MG63 (cell line): ENCODE data around the gene WWOX. TPM values are rescaled to one million over a fixed set of nuclear protein-coding genes. Genes with fewer than 3 reads are reported as not detected.

ENCODE experiments used
- DNase-seq: peaks from one replicate; pipeline ENCODE4 v3.0.0-alpha.2; 2020
- H3K27me3 ChIP-seq: fragments of 250-450 bp; sonication (Bioruptor Pico); 2 replicates; pipeline ENCODE4 v1.5.1; 2020; ENCODE audit warnings: mild to moderate bottlenecking, moderate library complexity
- H3K36me3 ChIP-seq: fragments of 250-450 bp; sonication (Bioruptor Pico); 2 replicates; pipeline ENCODE4 v1.5.1; 2020; ENCODE audit warnings: mild to moderate bottlenecking, moderate library complexity
- H3K4me3 ChIP-seq: fragments of 250-450 bp; sonication (Bioruptor Pico); 2 replicates; pipeline ENCODE4 v1.5.1; 2020; ENCODE audit warnings: mild to moderate bottlenecking, moderate library complexity
- H3K9me3 ChIP-seq: fragments of 250-450 bp; sonication (Bioruptor Pico); 2 replicates; pipeline ENCODE4 v1.5.1; 2020; ENCODE audit warnings: mild to moderate bottlenecking, moderate library complexity
- total RNA-seq: library from RNA; depleted of rRNA; stranded (reverse); fragments of >200 nt; shearing (Covaris generic); gene quantifications from 2 replicates; pipeline ENCODE4 v1.2.3, GENCODE V29; 2014; ENCODE audit warnings: low replicate concordance

Gene WWOX
- total RNA-seq, 1 experiment from 2014 or later, result 11.4 TPM

GRCh38 chr16:79089735-79090284 lies 990.4 kb downstream of the WWOX start:
- Histone ChIP-seq H3K4me3 (no peak overlapping the region), H3K9me3 (no peaks in the 10 kb centered on the region), H3K27me3 (no peaks in the 10 kb centered on the region), H3K36me3 (no peaks in the 10 kb centered on the region)
- DNase-seq, result no peak

GRCh38 chr16:79090966-79091365 lies 991.5 kb downstream of the WWOX start:
- no peaks in the 10 kb centered on the region for H3K9me3 ChIP-seq

GRCh38 chr16:79092846-79093245 lies 993.4 kb downstream of the WWOX start:
- no peaks in the 10 kb centered on the region for H3K9me3 ChIP-seq

More at GRCh38 chr16:79090966-79091365, 991.5 kb downstream of the WWOX start:
- DNase-seq, result no peak
- Histone ChIP-seq H3K4me3 (no peak overlapping the region), H3K27me3 (no peaks in the 10 kb centered on the region), H3K36me3 (no peaks in the 10 kb centered on the region)

GRCh38 chr16:79093554-79093967 lies 994.1 kb downstream of the WWOX start:
- no peak for DNase-seq
- Histone ChIP-seq H3K4me3 (no peak overlapping the region), H3K36me3 (no peaks in the 10 kb centered on the region), H3K9me3 (no peaks in the 10 kb centered on the region), H3K27me3 (no peaks in the 10 kb centered on the region)

More at GRCh38 chr16:79092846-79093245, 993.4 kb downstream of the WWOX start:
- DNase-seq, result no peak
- Histone ChIP-seq H3K27me3 (no peaks in the 10 kb centered on the region), H3K36me3 (no peaks in the 10 kb centered on the region), H3K4me3 (no peak overlapping the region)

GRCh38 chr16:79096246-79096645 lies 996.8 kb downstream of the WWOX start:
- Histone ChIP-seq H3K27me3 (no peaks in the 10 kb centered on the region), H3K9me3 (no peaks in the 10 kb centered on the region), H3K4me3 (no peak overlapping the region), H3K36me3 (no peaks in the 10 kb centered on the region)
- no peak for DNase-seq

- no peak overlapping the region for H3K4me3 ChIP-seq
- no peaks in the 10 kb centered on the region for H3K9me3 ChIP-seq
Observed at GRCh38 chr16:79097166-79097565, 997.7 kb downstream of the WWOX start.

GRCh38 chr16:79097771-79098170 lies 998.3 kb downstream of the WWOX start:
- Histone ChIP-seq H3K36me3 (no peaks in the 10 kb centered on the region), H3K4me3 (no peak overlapping the region), H3K9me3 (no peaks in the 10 kb centered on the region), H3K27me3 (no peaks in the 10 kb centered on the region)
- no peak for DNase-seq

More at GRCh38 chr16:79097166-79097565, 997.7 kb downstream of the WWOX start:
- Histone ChIP-seq H3K27me3 (no peaks in the 10 kb centered on the region), H3K36me3 (no peaks in the 10 kb centered on the region)
- DNase-seq, result no peak

GRCh38 chr16:79098907-79099306 lies 999.5 kb downstream of the WWOX start:
- no peaks in the 10 kb centered on the region for H3K9me3 ChIP-seq
- DNase-seq, result no peak
- no peaks in the 10 kb centered on the region for H3K27me3 ChIP-seq
- no peak overlapping the region for H3K4me3 ChIP-seq
- no peaks in the 10 kb centered on the region for H3K36me3 ChIP-seq

GRCh38 chr16:79099716-79100115 lies 1000.3 kb downstream of the WWOX start:
- Histone ChIP-seq H3K27me3 (no peaks in the 10 kb centered on the region), H3K9me3 (no peaks in the 10 kb centered on the region), H3K36me3 (no peaks in the 10 kb centered on the region), H3K4me3 (no peak overlapping the region)
- DNase-seq, result no peak

- H3K9me3 ChIP-seq, result no peaks in the 10 kb centered on the region
- H3K4me3 ChIP-seq, result no peak overlapping the region
- no peaks in the 10 kb centered on the region for H3K36me3 ChIP-seq
- DNase-seq, result no peak
- H3K27me3 ChIP-seq, result no peaks in the 10 kb centered on the region
Observed at GRCh38 chr16:79100447-79100846, 1001.0 kb downstream of the WWOX start.

- Histone ChIP-seq H3K36me3 (no peaks in the 10 kb centered on the region), H3K9me3 (no peaks in the 10 kb centered on the region), H3K27me3 (no peaks in the 10 kb centered on the region), H3K4me3 (no peak overlapping the region)
- DNase-seq, result no peak
Observed at GRCh38 chr16:79101491-79101890, 1002.0 kb downstream of the WWOX start.

GRCh38 chr16:79104567-79104966 lies 1005.1 kb downstream of the WWOX start:
- Histone ChIP-seq H3K4me3 (no peak overlapping the region), H3K27me3 (no peaks in the 10 kb centered on the region), H3K9me3 (no peaks in the 10 kb centered on the region), H3K36me3 (no peaks in the 10 kb centered on the region)
- no peak for DNase-seq

- no peaks in the 10 kb centered on the region for H3K36me3 ChIP-seq
- DNase-seq, result no peak
- H3K4me3 ChIP-seq, result no peak overlapping the region
- no peaks in the 10 kb centered on the region for H3K9me3 ChIP-seq
- H3K27me3 ChIP-seq, result no peaks in the 10 kb centered on the region
Observed at GRCh38 chr16:79107301-79107700, 1007.8 kb downstream of the WWOX start.

GRCh38 chr16:79109771-79110170 lies 1010.3 kb downstream of the WWOX start:
- H3K9me3 ChIP-seq, result no peaks in the 10 kb centered on the region
- no peaks in the 10 kb centered on the region for H3K36me3 ChIP-seq
- no peak for DNase-seq
- H3K27me3 ChIP-seq, result no peaks in the 10 kb centered on the region
- no peak overlapping the region for H3K4me3 ChIP-seq

GRCh38 chr16:79110242-79110641 lies 1010.8 kb downstream of the WWOX start:
- no peak overlapping the region for H3K4me3 ChIP-seq
- no peak for DNase-seq

GRCh38 chr16:79110953-79111352 lies 1011.5 kb downstream of the WWOX start:
- Histone ChIP-seq H3K36me3 (no peaks in the 10 kb centered on the region), H3K4me3 (no peak overlapping the region), H3K27me3 (no peaks in the 10 kb centered on the region), H3K9me3 (no peaks in the 10 kb centered on the region)
- no peak for DNase-seq

More at GRCh38 chr16:79110242-79110641, 1010.8 kb downstream of the WWOX start:
- no peaks in the 10 kb centered on the region for H3K9me3 ChIP-seq
- no peaks in the 10 kb centered on the region for H3K27me3 ChIP-seq
- no peaks in the 10 kb centered on the region for H3K36me3 ChIP-seq

- DNase-seq, result no peak
- no peaks in the 10 kb centered on the region for H3K36me3 ChIP-seq
- no peak overlapping the region for H3K4me3 ChIP-seq
- no peaks in the 10 kb centered on the region for H3K9me3 ChIP-seq
- no peaks in the 10 kb centered on the region for H3K27me3 ChIP-seq
Observed at GRCh38 chr16:79112462-79112861, 1013.0 kb downstream of the WWOX start.

- no peaks in the 10 kb centered on the region for H3K36me3 ChIP-seq
- DNase-seq, result no peak
- H3K9me3 ChIP-seq, result no peaks in the 10 kb centered on the region
- no peaks in the 10 kb centered on the region for H3K27me3 ChIP-seq
- H3K4me3 ChIP-seq, result no peak overlapping the region
Observed at GRCh38 chr16:79113826-79114225, 1014.4 kb downstream of the WWOX start.

- no peaks in the 10 kb centered on the region for H3K36me3 ChIP-seq
- no peak for DNase-seq
- H3K4me3 ChIP-seq, result no peak overlapping the region
- H3K9me3 ChIP-seq, result no peaks in the 10 kb centered on the region
- H3K27me3 ChIP-seq, result no peaks in the 10 kb centered on the region
Observed at GRCh38 chr16:79114759-79115158, 1015.3 kb downstream of the WWOX start.
